HG02885 (cell line): ENCODE measurements around the gene GBA3.

ENCODE experiments used
- ATAC-seq: cut with Tn5 transposase; IDR thresholded peaks from one replicate; pipeline ENCODE4 v1.9.1; 2021; ENCODE audit warnings: mild to moderate bottlenecking; ENCODE audit not compliant: unreplicated experiment, poor library complexity

Gene GBA3

GRCh38 chr4:22689428-22689827 is 3.3 kb upstream of the GBA3 start:
- no peak for ATAC-seq

GRCh38 chr4:22695029-22695428 is 2.3 kb downstream of the GBA3 start:
- no peak for ATAC-seq

GRCh38 chr4:22695917-22696316 is 3.2 kb downstream of the GBA3 start:
- no peak for ATAC-seq

- ATAC-seq: no peak
These were observed 11.2 kb downstream of the GBA3 start for GRCh38 chr4:22703912-22704311.

GRCh38 chr4:22707390-22707789 is 14.7 kb downstream of the GBA3 start:
- no peak for ATAC-seq

- no peak for ATAC-seq
These were observed 16.2 kb downstream of the GBA3 start for GRCh38 chr4:22708961-22709360.

- no peak for ATAC-seq
These were observed 19.4 kb downstream of the GBA3 start for GRCh38 chr4:22712105-22712504.

- no peak for ATAC-seq
These were observed 19.8 kb downstream of the GBA3 start for GRCh38 chr4:22712529-22712928.

GRCh38 chr4:22713841-22714240 is 21.1 kb downstream of the GBA3 start:
- ATAC-seq: no peak

- no peak for ATAC-seq
These were observed 26.5 kb downstream of the GBA3 start for GRCh38 chr4:22719218-22719617.

GRCh38 chr4:22720091-22720490 is 27.4 kb downstream of the GBA3 start:
- no peak for ATAC-seq

GRCh38 chr4:22721204-22721603 is 28.5 kb downstream of the GBA3 start:
- ATAC-seq: no peak

GRCh38 chr4:22730021-22730420 is 37.3 kb downstream of the GBA3 start:
- no peak for ATAC-seq

GRCh38 chr4:22733816-22734215 is 41.1 kb downstream of the GBA3 start:
- no peak for ATAC-seq

GRCh38 chr4:22736912-22737311 is 44.2 kb downstream of the GBA3 start:
- ATAC-seq: no peak

GRCh38 chr4:22739968-22740367 is 47.2 kb downstream of the GBA3 start:
- ATAC-seq: no peak

- ATAC-seq: no peak
These were observed 49.0 kb downstream of the GBA3 start for GRCh38 chr4:22741744-22742143.

GRCh38 chr4:22743290-22743689 is 50.6 kb downstream of the GBA3 start:
- no peak for ATAC-seq

GRCh38 chr4:22744478-22745062 is 51.8 kb downstream of the GBA3 start:
- no peak for ATAC-seq

GRCh38 chr4:22745234-22745633 is 52.5 kb downstream of the GBA3 start:
- ATAC-seq: no peak

GRCh38 chr4:22754116-22754515 is 61.4 kb downstream of the GBA3 start:
- ATAC-seq: no peak

GRCh38 chr4:22762548-22762947 is 69.8 kb downstream of the GBA3 start:
- no peak for ATAC-seq

GRCh38 chr4:22764183-22764582 is 71.4 kb downstream of the GBA3 start:
- ATAC-seq: peak; percentile 55
